WTC11 (cell line): ENCODE data around the gene ADAM12. TPM values are rescaled to one million over a fixed set of nuclear protein-coding genes. Genes with fewer than 3 reads are reported as not detected.

Experiments used
- ATAC-seq: fragments of 200-7000 bp; cut with Tn5 transposase; 2 replicates; pipeline ENCODE4 v1.10.0; 2021; ENCODE audit warnings: mild to moderate bottlenecking, moderate library complexity
- CTCF ChIA-PET: fragments of 300-600 bp; sonication (Branson Sonifier 250); formaldehyde crosslinking; loops from one replicate; lab custom pipeline; 2021; ENCODE audit warnings: antibody characterized with exemption; lab: Charles Lee
- POLR2A ChIA-PET: fragments of 350-600 bp; sonication (Branson Sonifier 250); formaldehyde crosslinking; loops from one replicate; lab custom pipeline; 2021; ENCODE audit warnings: antibody characterized with exemption; lab: Charles Lee
- DNase-seq: peaks from one replicate; pipeline ENCODE4 v3.0.0; 2021; ENCODE audit warnings: low spot score
- H3K27ac Mint-ChIP-seq: 2 replicates; pipeline ENCODE4 v1.8.0; 2021; ENCODE audit warnings: mixed read lengths
- H3K27me3 Mint-ChIP-seq: 2 replicates; pipeline ENCODE4 v1.8.0; 2021; ENCODE audit warnings: low read depth, mild to moderate bottlenecking, moderate library complexity, mixed read lengths
- H3K36me3 Mint-ChIP-seq: 2 replicates; pipeline ENCODE4 v1.8.0; 2021; ENCODE audit warnings: mixed read lengths
- H3K4me1 Mint-ChIP-seq: 2 replicates; pipeline ENCODE4 v1.8.0; 2022; ENCODE audit warnings: mixed read lengths
- H3K4me3 Mint-ChIP-seq: 2 replicates; pipeline ENCODE4 v1.8.0; 2021; ENCODE audit warnings: mild to moderate bottlenecking, moderate library complexity, mixed read lengths
- H3K9me3 Mint-ChIP-seq: 2 replicates; pipeline ENCODE4 v1.8.0; 2021; ENCODE audit warnings: mixed read lengths
- ATF2 ChIP-seq: sonication (generic); formaldehyde crosslinking; IDR thresholded peaks from 2 replicates; pipeline ENCODE4 v1.8.1; 2022; ENCODE audit warnings: low read depth, missing genetic modification reagents, borderline replicate concordance
- FOXJ3 ChIP-seq: sonication (generic); formaldehyde crosslinking; IDR thresholded peaks from 2 replicates; pipeline ENCODE4 v1.9.0; 2021; ENCODE audit warnings: missing genetic modification reagents, mild to moderate bottlenecking, borderline replicate concordance
- FOXP1 ChIP-seq: sonication (generic); formaldehyde crosslinking; IDR thresholded peaks from 2 replicates; pipeline ENCODE4 v1.8.0; 2022; ENCODE audit warnings: missing genetic modification reagents, mild to moderate bottlenecking, moderate library complexity, borderline replicate concordance
- GRHL2 ChIP-seq: fragments of 250-450 bp; sonication (Bioruptor Pico); IDR thresholded peaks from 2 replicates; pipeline ENCODE4 v1.8.0; 2022; ENCODE audit warnings: mild to moderate bottlenecking, moderate library complexity; ENCODE audit not compliant: insufficient replicate concordance, severe bottlenecking
- GTF2I ChIP-seq: fragments of 250-450 bp; sonication (Bioruptor Pico); conservative IDR thresholded peaks from 2 replicates; pipeline ENCODE4 v1.4.0; 2021; ENCODE audit warnings: mild to moderate bottlenecking
- MAX ChIP-seq: sonication (generic); formaldehyde crosslinking; IDR thresholded peaks from 2 replicates; pipeline ENCODE4 v1.8.0; 2022; ENCODE audit warnings: mild to moderate bottlenecking, missing genetic modification reagents
- PRDM15 ChIP-seq: sonication (generic); formaldehyde crosslinking; IDR thresholded peaks from 2 replicates; pipeline ENCODE4 v1.8.0; 2022; ENCODE audit warnings: missing genetic modification reagents
- RORB ChIP-seq: fragments of 250-450 bp; sonication (Bioruptor Pico); IDR thresholded peaks from 2 replicates; pipeline ENCODE4 v1.9.0; 2021; ENCODE audit warnings: mild to moderate bottlenecking
- SOX15 ChIP-seq: fragments of 250-450 bp; sonication (Bioruptor Pico); IDR thresholded peaks from 2 replicates; pipeline ENCODE4 v1.9.0; 2021; ENCODE audit warnings: mild to moderate bottlenecking
- STAT6 ChIP-seq: sonication (generic); formaldehyde crosslinking; conservative IDR thresholded peaks from 2 replicates; pipeline ENCODE4 v1.8.1; 2023; ENCODE audit warnings: mild to moderate bottlenecking, low read depth, missing genetic modification reagents, moderate library complexity
- USF2 ChIP-seq: sonication (generic); formaldehyde crosslinking; IDR thresholded peaks from 2 replicates; pipeline ENCODE4 v1.8.1; 2023; ENCODE audit warnings: mild to moderate bottlenecking, missing genetic modification reagents, moderate library complexity
- ZNF423 ChIP-seq: fragments of 250-450 bp; sonication (Bioruptor Pico); IDR thresholded peaks from 2 replicates; pipeline ENCODE4 v2.1.2; 2022; ENCODE audit warnings: mild to moderate bottlenecking, moderate library complexity
- ZSCAN18 ChIP-seq: fragments of 250-450 bp; sonication (Bioruptor Pico); IDR thresholded peaks from 2 replicates; pipeline ENCODE4 v2.1.2; 2022; ENCODE audit warnings: mild to moderate bottlenecking, moderate library complexity
- total RNA-seq: library from RNA; stranded (reverse); gene quantifications from 3 replicates; pipeline ENCODE4 v1.2.3, GENCODE V29; 2021
- TF ChIP-seq, protein P1 (sequence below): sonication (generic); formaldehyde crosslinking; IDR thresholded peaks from 2 replicates; pipeline ENCODE4 v1.8.0; 2023; ENCODE audit warnings: mild to moderate bottlenecking, missing genetic modification reagents
- TF ChIP-seq, protein P2 (sequence below): sonication (generic); formaldehyde crosslinking; IDR thresholded peaks from 2 replicates; pipeline ENCODE4 v1.8.1; 2022; ENCODE audit warnings: missing genetic modification reagents, borderline replicate concordance
- TF ChIP-seq, protein P3 (sequence below): sonication (generic); formaldehyde crosslinking; IDR thresholded peaks from 2 replicates; pipeline ENCODE4 v1.8.0; 2023; ENCODE audit warnings: missing genetic modification reagents, mild to moderate bottlenecking, borderline replicate concordance

Gene ADAM12
- total RNA-seq, 1 experiment from 2014 or later = 0.22 TPM

DNA sequence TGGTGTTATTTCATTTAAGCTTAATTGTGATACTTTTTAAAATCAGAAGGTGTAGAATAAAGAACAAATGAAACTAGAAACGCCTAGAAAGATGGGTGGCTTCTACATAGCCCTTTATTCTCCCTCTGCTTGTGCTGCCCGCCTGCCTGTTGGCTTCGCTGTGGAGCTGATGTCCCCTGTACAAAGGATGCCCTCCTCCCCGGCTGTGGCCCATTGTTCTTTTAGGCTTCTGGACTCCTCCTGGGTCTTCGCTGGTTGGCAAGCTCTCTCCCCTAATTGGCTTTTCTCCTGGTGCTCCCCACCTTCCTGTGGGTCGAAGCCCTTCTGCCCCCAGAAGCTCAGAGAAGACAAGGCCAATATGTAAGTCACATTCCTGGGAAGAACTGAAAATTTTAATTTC lies 393.7 kb downstream of the ADAM12 start (continued):
- TF ChIP-seq ZSCAN18 (CRISPR knock-in tag) (no peak), STAT6 (CRISPR knock-in tag) (no peak)
- TF ChIP-seq, all 79 proteins: peak for 0

DNA sequence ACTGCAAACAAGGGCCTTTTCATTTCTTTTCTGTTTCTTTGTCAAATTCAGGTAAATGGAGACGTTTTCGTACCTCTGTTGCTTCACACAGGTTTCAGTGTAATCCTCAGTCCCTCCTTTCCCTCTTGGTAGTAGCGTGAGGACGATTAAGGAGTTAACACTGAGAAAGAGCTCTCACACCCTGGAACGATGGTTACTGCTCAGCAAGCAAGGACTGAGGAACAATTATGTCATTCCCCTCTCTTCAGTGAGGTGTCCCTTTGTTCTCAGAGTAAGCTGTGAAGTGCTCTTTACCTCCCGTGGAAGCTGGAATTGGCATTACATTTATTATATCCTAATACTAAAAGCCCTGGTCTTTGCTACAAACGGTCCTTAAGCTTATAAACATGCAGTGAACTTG lies 396.0 kb downstream of the ADAM12 start:
- TF ChIP-seq ZNF423 (CRISPR knock-in tag) = no peak
- no peak for TF ChIP-seq FOXP1 (CRISPR knock-in tag)
- no peak for TF ChIP-seq PRDM15 (CRISPR knock-in tag)
- no peak for TF ChIP-seq MAX (CRISPR knock-in tag)
- TF ChIP-seq USF2 (CRISPR knock-in tag) = no peak
- TF ChIP-seq SOX15 (CRISPR knock-in tag) = no peak
- TF ChIP-seq GRHL2 (CRISPR knock-in tag) = no peak
- TF ChIP-seq, protein P1, sequence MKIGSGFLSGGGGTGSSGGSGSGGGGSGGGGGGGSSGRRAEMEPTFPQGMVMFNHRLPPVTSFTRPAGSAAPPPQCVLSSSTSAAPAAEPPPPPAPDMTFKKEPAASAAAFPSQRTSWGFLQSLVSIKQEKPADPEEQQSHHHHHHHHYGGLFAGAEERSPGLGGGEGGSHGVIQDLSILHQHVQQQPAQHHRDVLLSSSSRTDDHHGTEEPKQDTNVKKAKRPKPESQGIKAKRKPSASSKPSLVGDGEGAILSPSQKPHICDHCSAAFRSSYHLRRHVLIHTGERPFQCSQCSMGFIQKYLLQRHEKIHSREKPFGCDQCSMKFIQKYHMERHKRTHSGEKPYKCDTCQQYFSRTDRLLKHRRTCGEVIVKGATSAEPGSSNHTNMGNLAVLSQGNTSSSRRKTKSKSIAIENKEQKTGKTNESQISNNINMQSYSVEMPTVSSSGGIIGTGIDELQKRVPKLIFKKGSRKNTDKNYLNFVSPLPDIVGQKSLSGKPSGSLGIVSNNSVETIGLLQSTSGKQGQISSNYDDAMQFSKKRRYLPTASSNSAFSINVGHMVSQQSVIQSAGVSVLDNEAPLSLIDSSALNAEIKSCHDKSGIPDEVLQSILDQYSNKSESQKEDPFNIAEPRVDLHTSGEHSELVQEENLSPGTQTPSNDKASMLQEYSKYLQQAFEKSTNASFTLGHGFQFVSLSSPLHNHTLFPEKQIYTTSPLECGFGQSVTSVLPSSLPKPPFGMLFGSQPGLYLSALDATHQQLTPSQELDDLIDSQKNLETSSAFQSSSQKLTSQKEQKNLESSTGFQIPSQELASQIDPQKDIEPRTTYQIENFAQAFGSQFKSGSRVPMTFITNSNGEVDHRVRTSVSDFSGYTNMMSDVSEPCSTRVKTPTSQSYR (CRISPR knock-in tag) = no peak
- no peak for TF ChIP-seq FOXJ3 (CRISPR knock-in tag)
- no peak for TF ChIP-seq ATF2 (CRISPR knock-in tag)
- no peak for TF ChIP-seq RORB (CRISPR knock-in tag)
- no peak for TF ChIP-seq GTF2I (CRISPR knock-in tag)
- TF ChIP-seq, protein P2, sequence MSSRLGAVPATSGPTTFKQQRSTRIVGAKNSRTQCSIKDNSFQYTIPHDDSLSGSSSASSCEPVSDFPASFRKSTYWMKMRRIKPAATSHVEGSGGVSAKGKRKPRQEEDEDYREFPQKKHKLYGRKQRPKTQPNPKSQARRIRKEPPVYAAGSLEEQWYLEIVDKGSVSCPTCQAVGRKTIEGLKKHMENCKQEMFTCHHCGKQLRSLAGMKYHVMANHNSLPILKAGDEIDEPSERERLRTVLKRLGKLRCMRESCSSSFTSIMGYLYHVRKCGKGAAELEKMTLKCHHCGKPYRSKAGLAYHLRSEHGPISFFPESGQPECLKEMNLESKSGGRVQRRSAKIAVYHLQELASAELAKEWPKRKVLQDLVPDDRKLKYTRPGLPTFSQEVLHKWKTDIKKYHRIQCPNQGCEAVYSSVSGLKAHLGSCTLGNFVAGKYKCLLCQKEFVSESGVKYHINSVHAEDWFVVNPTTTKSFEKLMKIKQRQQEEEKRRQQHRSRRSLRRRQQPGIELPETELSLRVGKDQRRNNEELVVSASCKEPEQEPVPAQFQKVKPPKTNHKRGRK (CRISPR knock-in tag) = no peak
- TF ChIP-seq, protein P3, sequence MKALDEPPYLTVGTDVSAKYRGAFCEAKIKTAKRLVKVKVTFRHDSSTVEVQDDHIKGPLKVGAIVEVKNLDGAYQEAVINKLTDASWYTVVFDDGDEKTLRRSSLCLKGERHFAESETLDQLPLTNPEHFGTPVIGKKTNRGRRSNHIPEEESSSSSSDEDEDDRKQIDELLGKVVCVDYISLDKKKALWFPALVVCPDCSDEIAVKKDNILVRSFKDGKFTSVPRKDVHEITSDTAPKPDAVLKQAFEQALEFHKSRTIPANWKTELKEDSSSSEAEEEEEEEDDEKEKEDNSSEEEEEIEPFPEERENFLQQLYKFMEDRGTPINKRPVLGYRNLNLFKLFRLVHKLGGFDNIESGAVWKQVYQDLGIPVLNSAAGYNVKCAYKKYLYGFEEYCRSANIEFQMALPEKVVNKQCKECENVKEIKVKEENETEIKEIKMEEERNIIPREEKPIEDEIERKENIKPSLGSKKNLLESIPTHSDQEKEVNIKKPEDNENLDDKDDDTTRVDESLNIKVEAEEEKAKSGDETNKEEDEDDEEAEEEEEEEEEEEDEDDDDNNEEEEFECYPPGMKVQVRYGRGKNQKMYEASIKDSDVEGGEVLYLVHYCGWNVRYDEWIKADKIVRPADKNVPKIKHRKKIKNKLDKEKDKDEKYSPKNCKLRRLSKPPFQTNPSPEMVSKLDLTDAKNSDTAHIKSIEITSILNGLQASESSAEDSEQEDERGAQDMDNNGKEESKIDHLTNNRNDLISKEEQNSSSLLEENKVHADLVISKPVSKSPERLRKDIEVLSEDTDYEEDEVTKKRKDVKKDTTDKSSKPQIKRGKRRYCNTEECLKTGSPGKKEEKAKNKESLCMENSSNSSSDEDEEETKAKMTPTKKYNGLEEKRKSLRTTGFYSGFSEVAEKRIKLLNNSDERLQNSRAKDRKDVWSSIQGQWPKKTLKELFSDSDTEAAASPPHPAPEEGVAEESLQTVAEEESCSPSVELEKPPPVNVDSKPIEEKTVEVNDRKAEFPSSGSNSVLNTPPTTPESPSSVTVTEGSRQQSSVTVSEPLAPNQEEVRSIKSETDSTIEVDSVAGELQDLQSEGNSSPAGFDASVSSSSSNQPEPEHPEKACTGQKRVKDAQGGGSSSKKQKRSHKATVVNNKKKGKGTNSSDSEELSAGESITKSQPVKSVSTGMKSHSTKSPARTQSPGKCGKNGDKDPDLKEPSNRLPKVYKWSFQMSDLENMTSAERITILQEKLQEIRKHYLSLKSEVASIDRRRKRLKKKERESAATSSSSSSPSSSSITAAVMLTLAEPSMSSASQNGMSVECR (CRISPR knock-in tag) = no peak
- no peak for DNase-seq
- H3K27ac Mint-ChIP-seq = no peak overlapping the region
- ATAC-seq = no peak
- H3K4me1 Mint-ChIP-seq = no peaks in the 10 kb centered on the region
- no peak overlapping the region for H3K4me3 Mint-ChIP-seq
- ChIA-PET CTCF (no interaction called here), POLR2A (no interaction called here)
- no peaks in the 10 kb centered on the region for H3K27me3 Mint-ChIP-seq
- H3K36me3 Mint-ChIP-seq = no peaks in the 10 kb centered on the region
- H3K9me3 Mint-ChIP-seq = peaks cover 11% of the 10 kb centered on the region
